Aorta (tissue), 5 donors: ENCODE data around the gene C4orf36. TPM values are rescaled to one million over a fixed set of nuclear protein-coding genes. Genes with fewer than 3 reads are reported as not detected.

Source experiments
- ATAC-seq: fragments of 200-7000 bp; cut with Tn5 transposase; one replicate; pipeline ENCODE4 v1.9.1; 2022; ENCODE audit warnings: moderate library complexity; ENCODE audit not compliant: low FRiP score
- DNase-seq, 2 donors: peaks; one replicate each; pipeline ENCODE4 v3.0.0-alpha.2; 2020
- H3K27ac ChIP-seq, 2 donors: one replicate each; pipeline ENCODE4 v1.5.1; 2013; ENCODE audit warnings: low read length in 2 of 2, mild to moderate bottlenecking in 2 of 2, moderate library complexity in 2 of 2, control low read depth in 1 of 2, inconsistent platforms in 1 of 2, low read depth in 1 of 2
- H3K27me3 ChIP-seq, 2 donors: one replicate each; pipeline ENCODE4 v1.6.1; 2013; ENCODE audit warnings: control low read depth in 1 of 2, low read length in 1 of 2, mild to moderate bottlenecking in 1 of 2, moderate library complexity in 1 of 2; ENCODE audit not compliant: insufficient read depth in 2 of 2, control insufficient read depth in 1 of 2
- H3K36me3 ChIP-seq, 2 donors: one replicate each; pipeline ENCODE4 v1.6.1; 2013; ENCODE audit warnings: control low read depth in 1 of 2, low read length in 1 of 2, mild to moderate bottlenecking in 1 of 2; ENCODE audit not compliant: insufficient read depth in 2 of 2, control insufficient read depth in 1 of 2
- H3K4me1 ChIP-seq, 2 donors: one replicate each; pipeline ENCODE4 v1.6.1; 2013; ENCODE audit warnings: low read length in 2 of 2, control low read depth in 1 of 2, mild to moderate bottlenecking in 1 of 2, moderate library complexity in 1 of 2; ENCODE audit not compliant: insufficient read depth in 2 of 2, control insufficient read depth in 1 of 2
- H3K4me3 ChIP-seq, 2 donors: one replicate each; pipeline ENCODE4 v1.5.1; 2013; ENCODE audit warnings: low read length in 2 of 2, control low read depth in 1 of 2, mild to moderate bottlenecking in 1 of 2
- H3K9me3 ChIP-seq: one replicate; pipeline ENCODE4 v1.6.1; 2013; ENCODE audit warnings: mild to moderate bottlenecking, low read length; ENCODE audit not compliant: control insufficient read depth
- WGBS, 2 donors: extraction: QIAGEN DNeasy Blood & Tissue Kit; methylation state at CpG; one replicate each; pipeline ENCODE4 v1.1.7; 2013; 5-methylcytosine and 5-hydroxymethylcytosine counted together
- intact Hi-C, 2 donors: fragments of 100-400 bp; cut with DNase I; formaldehyde crosslinking; loops; one replicate each; pipeline versions ENCODE4 v1.14.2 to v1.15.0; 2022
- polyA plus RNA-seq, 2 donors: library from polyadenylated mRNA; stranded (reverse); fragments of 200-250 nt; gene quantifications; one replicate each; pipeline ENCODE4 v1.2.3, GENCODE V29; 2013
- total RNA-seq, 2 donors: library from RNA; stranded (reverse); fragmentation: NEBNext Ultra II Directional; extraction: Animal tissue kit (Norgen Biotek cat#: 25700); gene quantifications; one replicate each; pipeline ENCODE4 v1.2.1, GENCODE V29; 2021
- donor health status: healthy with polysubstance abuse.
- donor health status: Bipolar disorder and iron deficiency.
- donor health status: DM: no; HTN: no; CAD: no.
- donor health status: DM: no; HTN: no; CAD: no.
- donor health status: DM: yes; HTN: yes; CAD: no.

Gene C4orf36
- total and polyA plus RNA-seq, 4 donors = 0.36 to 1.2 TPM; not detected in 2

DNA sequence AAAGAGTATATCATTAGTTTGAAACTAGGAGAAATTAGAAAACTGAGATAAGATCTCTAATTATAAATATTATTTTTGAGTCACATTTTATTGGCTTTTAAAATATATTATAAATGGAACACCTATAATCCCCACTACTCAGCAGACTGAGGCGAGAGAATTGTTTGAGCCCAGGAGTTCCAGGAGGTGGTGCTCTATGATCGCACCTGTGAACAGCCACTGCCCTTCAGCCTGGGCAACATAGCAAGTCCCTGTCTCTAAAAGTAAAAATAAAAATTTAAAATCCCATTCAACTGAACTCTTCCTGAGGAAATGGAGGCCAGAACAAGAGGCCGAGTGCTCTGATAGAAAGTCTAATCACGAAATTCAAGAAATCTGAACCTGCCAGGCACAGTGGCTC is 6.3 kb upstream of the C4orf36 start:
- Histone ChIP-seq H3K36me3 (no peaks in the 10 kb centered on the region), H3K4me1 (no peaks in the 10 kb centered on the region), H3K27me3 (no peaks in the 10 kb centered on the region), H3K4me3 (no peak overlapping the region), H3K9me3 (no peaks in the 10 kb centered on the region), H3K27ac (no peak overlapping the region)
- intact Hi-C loops = loop anchor here in 1 of 2 donors (10.0 kb wide), 1 partner anchor 304 kb away; the partner anchor contains the start of gene PTPN13
- 92% methylated on average over 4 of the region's 4 CpGs for WGBS, 2 donors
- no peak for DNase-seq
- no peak for ATAC-seq

DNA sequence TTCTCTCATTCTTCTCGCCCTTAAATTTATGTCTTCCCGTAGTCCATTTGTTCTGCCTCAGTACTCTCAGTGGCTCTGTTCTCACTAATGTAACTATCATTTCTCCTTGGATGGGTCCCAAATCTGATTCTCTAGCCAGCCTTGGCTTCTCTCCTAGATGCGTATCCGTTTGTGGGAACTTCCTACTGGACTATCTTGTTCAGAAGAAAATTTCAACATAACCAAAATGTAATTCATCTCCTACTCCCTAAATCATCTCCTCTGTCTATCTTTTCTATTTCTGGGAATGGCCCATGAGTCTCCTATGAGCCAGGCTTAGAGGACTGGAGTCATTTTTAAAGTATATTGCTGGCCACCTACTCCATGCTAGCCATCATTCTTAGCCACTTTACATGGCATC is 4.4 kb upstream of the C4orf36 start:
- H3K4me3 ChIP-seq = no peak overlapping the region
- H3K36me3 ChIP-seq = no peaks in the 10 kb centered on the region
- H3K27ac ChIP-seq = no peak overlapping the region
- intact Hi-C loops = loop anchor here in 1 of 2 donors (10.0 kb wide), 1 partner anchor 302 kb away; the partner anchor contains the start of gene PTPN13
- DNase-seq (no peak), ATAC-seq (no peak)
- no peaks in the 10 kb centered on the region for H3K9me3 ChIP-seq
- no peaks in the 10 kb centered on the region for H3K27me3 ChIP-seq
- no peaks in the 10 kb centered on the region for H3K4me1 ChIP-seq
- 51 to 62% methylated on average over 4 of the region's 4 CpGs for WGBS, 2 donors

DNA sequence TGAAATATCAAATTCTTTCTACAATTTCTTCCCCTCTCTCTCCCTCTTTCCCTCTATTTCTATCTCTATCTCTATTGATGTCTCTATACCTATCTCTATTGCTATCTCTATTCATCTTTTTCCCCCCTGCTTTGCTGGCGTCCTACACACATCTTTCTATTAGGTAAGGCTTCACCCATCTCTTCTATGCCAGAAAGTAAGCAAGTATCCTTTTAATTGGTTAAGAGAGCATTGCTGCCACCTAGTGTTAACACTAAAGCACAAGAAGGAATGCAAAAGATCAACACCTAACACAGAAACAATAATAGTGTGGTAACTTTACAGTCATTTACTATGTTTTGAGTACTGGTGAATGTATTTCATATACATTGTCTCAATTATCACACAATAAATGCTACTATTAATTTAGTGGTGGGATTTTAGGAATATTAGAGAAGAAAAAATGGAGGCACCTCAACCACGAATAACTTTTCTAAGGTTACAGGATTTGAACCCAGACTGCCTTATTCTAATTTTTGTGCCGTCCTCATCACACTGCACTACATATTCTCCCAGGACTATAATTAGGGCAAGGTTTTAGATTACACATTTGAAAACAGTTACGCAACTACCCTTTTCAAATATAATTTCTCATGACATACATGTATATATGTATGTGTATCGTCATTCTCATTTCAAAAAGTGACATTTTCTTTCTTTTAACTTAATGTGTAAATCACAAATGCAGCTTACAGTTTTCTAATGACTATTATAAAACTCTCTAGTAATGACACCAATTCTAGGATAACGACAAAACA is 3.7 kb upstream of the C4orf36 start:
- Histone ChIP-seq H3K4me3 (no peak overlapping the region), H3K4me1 (no peaks in the 10 kb centered on the region), H3K36me3 (no peaks in the 10 kb centered on the region), H3K9me3 (no peaks in the 10 kb centered on the region), H3K27me3 (no peaks in the 10 kb centered on the region), H3K27ac (no peak overlapping the region)
- WGBS, 2 donors = 66 to 72% methylated on average over 6 of the region's 6 CpGs
- peak; percentile 73 for ATAC-seq
- no peak for DNase-seq
- intact Hi-C loops = loop anchor here in 1 of 2 donors (10.0 kb wide), 1 partner anchor 301 kb away; the partner anchor contains the start of gene PTPN13

DNA sequence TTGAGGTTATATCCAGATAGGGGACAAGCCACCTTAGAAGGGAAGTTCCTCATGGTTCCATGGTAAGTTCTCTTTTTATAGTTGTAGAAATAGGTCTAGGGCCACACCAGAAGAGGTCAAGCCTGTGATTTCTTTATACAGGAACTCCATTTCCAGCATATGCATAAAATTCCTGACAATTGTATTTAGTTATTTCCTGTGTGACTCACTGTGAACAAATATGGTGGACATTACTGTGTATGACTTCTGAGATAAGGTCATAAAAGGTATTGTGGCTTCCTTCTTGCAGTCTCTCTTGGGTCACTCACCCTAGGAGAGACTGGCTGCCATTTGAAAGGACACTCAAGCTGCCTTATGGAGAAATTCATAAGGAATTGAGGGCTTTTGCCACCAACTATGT is 2.2 kb upstream of the C4orf36 start:
- intact Hi-C loops = loop anchor here (5.0 to 10.0 kb wide), 2 partner anchors 300 to 302 kb away; partner anchors contain the start of gene PTPN13 (in 2 of the 2)

DNA sequence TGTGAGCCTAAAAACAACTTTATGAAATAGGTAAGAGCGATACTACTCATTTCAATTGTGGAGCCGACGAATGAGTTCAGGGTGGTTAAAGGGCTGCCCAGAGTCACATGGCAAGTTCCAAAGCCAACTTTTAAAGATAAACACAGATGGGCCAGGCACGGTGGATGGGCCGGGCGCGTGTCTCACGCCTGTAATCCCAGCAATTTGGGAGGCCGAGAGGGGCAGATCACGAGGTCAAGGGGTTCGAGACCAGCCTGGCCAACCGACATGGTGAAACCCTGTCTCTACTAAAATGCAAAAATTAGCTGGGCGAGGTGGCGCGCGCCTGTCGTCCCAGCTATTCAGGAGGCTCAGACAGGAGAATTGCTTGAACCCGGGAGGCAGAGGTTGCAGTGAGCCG is 914 bp upstream of the C4orf36 start:
- intact Hi-C loops = loop anchor here (2.0 to 10.0 kb wide), 3 partner anchors 298 to 394 kb away; partner anchors contain the start of gene PTPN13 (in 2 of the 2)
- no peaks in the 10 kb centered on the region for H3K4me1 ChIP-seq
- DNase-seq (no peak), ATAC-seq (no peak)
- H3K9me3 ChIP-seq = no peaks in the 10 kb centered on the region
- no peaks in the 10 kb centered on the region for H3K27me3 ChIP-seq
- H3K4me3 ChIP-seq = no peak overlapping the region
- no peaks in the 10 kb centered on the region for H3K36me3 ChIP-seq
- WGBS, 2 donors = 79 to 80% methylated on average over 19 of the region's 19 CpGs
- no peak overlapping the region for H3K27ac ChIP-seq

More for the DNA sequence above, 2.2 kb upstream of the C4orf36 start:
- no peaks in the 10 kb centered on the region for H3K27me3 ChIP-seq
- no peaks in the 10 kb centered on the region for H3K4me1 ChIP-seq
- ATAC-seq (no peak), DNase-seq (no peak)
- H3K9me3 ChIP-seq = no peaks in the 10 kb centered on the region
- H3K27ac ChIP-seq = no peak overlapping the region
- H3K36me3 ChIP-seq = no peaks in the 10 kb centered on the region
- H3K4me3 ChIP-seq = no peak overlapping the region

DNA sequence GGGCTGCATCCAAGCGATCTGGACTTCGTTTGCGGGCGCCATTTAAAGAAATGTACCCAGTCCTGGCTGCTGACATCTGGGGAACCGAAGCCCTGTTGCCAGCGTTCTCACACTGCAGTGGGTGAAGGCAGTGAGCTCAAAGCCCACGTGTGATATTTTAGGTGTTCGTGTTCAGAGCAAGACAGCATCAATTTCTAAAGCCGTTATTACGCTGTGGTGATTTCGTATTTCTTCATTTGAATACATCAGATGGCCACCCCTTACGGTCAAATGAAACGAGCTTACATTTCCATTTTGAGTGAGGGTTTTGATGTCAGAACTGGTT is 376 bp upstream of the C4orf36 start:
- H3K27ac ChIP-seq = no peak overlapping the region
- DNase-seq = no peak
- 1 to 3% methylated on average over 13 of the region's 13 CpGs for WGBS, 2 donors
- no peaks in the 10 kb centered on the region for H3K36me3 ChIP-seq
- no peaks in the 10 kb centered on the region for H3K27me3 ChIP-seq
- ATAC-seq = no peak
- no peaks in the 10 kb centered on the region for H3K9me3 ChIP-seq
- peak overlapping the region; percentile 22 to 90 for H3K4me3 ChIP-seq
- H3K4me1 ChIP-seq = no peaks in the 10 kb centered on the region
- intact Hi-C loops = loop anchor here (2.0 to 10.0 kb wide), 3 partner anchors 298 to 394 kb away; partner anchors contain the start of gene PTPN13 (in 2 of the 2)

DNA sequence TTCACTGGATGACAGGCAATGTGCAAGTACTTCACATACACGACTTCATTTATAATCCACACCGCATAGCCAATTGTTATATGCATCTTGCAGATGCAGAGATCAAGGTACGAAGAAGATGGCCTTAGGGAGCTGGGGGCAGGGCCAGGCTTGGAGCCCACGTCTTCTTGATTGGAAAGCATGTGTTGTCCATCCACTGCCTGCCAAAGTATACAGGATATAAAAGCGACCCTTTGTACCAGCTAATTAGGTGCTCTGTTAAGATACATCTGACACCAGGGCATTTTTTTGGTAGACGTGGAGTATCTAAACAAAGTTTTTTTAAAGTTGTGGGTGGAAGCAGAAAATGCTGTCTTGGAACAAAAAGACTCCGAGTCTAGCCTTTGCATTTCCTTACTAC is 1.4 kb downstream of the C4orf36 start:
- intact Hi-C loops = loop anchor here (5.0 to 10.0 kb wide), 2 partner anchors 296 to 298 kb away; partner anchors contain the start of gene PTPN13 (in 2 of the 2)
- DNase-seq (no peak), ATAC-seq (no peak)
- H3K4me3 ChIP-seq = no peak overlapping the region
- H3K27me3 ChIP-seq = no peaks in the 10 kb centered on the region
- H3K27ac ChIP-seq = no peak overlapping the region
- no peaks in the 10 kb centered on the region for H3K4me1 ChIP-seq
- no peaks in the 10 kb centered on the region for H3K9me3 ChIP-seq
- 63 to 67% methylated on average over 7 of the region's 7 CpGs for WGBS, 2 donors
- no peaks in the 10 kb centered on the region for H3K36me3 ChIP-seq

DNA sequence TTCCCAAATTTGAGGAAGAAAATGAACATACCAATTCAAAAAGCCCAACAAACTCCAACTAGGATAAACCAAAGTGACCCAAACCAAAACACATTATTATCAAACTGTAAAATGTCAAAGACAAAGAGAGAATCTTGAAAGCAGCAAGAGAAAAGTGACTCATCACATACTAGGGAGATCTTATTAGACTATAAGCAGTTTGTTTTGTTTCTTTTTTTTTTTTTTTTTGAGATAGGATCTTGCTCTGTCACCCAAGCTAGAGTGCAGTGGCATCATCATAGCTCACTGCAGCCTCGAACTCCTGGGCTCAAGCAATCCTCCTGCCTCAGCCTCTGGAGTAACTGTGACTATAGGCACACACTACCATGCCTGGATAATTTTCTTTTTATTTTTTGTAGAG is 12.6 kb downstream of the C4orf36 start:
- ATAC-seq = no peak
- H3K4me3 ChIP-seq = no peak overlapping the region
- intact Hi-C loops = no loop called here
- 81 to 89% methylated on average over 1 of the region's 1 CpG for WGBS, 2 donors
- H3K27ac ChIP-seq = no peak overlapping the region
- DNase-seq = no peak
- no peaks in the 10 kb centered on the region for H3K36me3 ChIP-seq
- no peaks in the 10 kb centered on the region for H3K4me1 ChIP-seq
- peaks cover 5% of the 10 kb centered on the region for H3K9me3 ChIP-seq
- H3K27me3 ChIP-seq = no peaks in the 10 kb centered on the region

DNA sequence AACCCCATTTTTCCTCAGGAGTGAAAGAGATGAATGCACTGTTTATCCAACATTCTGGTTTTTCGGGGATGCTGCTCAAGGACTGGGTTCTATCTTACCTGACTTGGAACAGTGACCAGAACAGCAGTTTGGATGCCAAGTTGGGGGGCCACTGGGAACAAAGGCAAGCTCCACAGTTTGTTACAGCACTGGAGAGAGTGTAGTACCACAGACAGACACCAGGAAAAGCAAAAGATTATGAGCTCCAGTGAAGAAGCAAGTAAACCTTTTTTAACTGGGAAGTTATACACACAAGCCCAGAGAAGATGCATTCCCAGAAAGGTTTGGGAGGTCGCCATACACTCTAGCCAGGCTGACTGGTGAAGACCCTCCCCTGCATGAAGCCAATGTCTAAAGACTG is 13.6 kb downstream of the C4orf36 start:
- H3K27me3 ChIP-seq = no peaks in the 10 kb centered on the region
- no peak for ATAC-seq
- no peak overlapping the region for H3K27ac ChIP-seq
- intact Hi-C loops = no loop called here
- H3K4me1 ChIP-seq = no peaks in the 10 kb centered on the region
- WGBS, 2 donors = 95 to 97% methylated on average over 2 of the region's 2 CpGs
- H3K36me3 ChIP-seq = no peaks in the 10 kb centered on the region
- H3K4me3 ChIP-seq = no peak overlapping the region
- peaks cover 5% of the 10 kb centered on the region for H3K9me3 ChIP-seq
- DNase-seq = no peak
